HepG2 (cell line): ENCODE measurements around the gene CCDC148. TPM values are rescaled to one million over a fixed set of nuclear protein-coding genes. Genes with fewer than 3 reads are reported as not detected.

Experiments
- HCFC1 ChIP-seq: fragments of 150-350 bp; IDR thresholded peaks from 2 replicates; pipeline ENCODE4 v1.6.1; 2014; ENCODE audit warnings: low read depth, low read length
- MAFF ChIP-seq: IDR thresholded peaks from 2 replicates; pipeline ENCODE4 v1.6.1; 2011; ENCODE audit warnings: low read depth, low read length, improper control_type of control experiment
- PHB2 ChIP-seq: fragments of 450-650 bp; IDR thresholded peaks from 2 replicates; pipeline ENCODE4 v1.6.1; 2018; ENCODE audit not compliant: partially characterized antibody
- PRMT3 ChIP-seq: sonication (generic); formaldehyde crosslinking; IDR thresholded peaks from 2 replicates; pipeline ENCODE4 v1.8.1; 2022; ENCODE audit warnings: low read depth, mild to moderate bottlenecking, moderate library complexity, missing genetic modification reagents, borderline replicate concordance
- RXRA ChIP-seq: sonication (generic); formaldehyde crosslinking; IDR thresholded peaks from 2 replicates; pipeline ENCODE4 v1.5.1; 2020; ENCODE audit warnings: missing genetic modification reagents
- SALL1 ChIP-seq: sonication (generic); formaldehyde crosslinking; IDR thresholded peaks from 2 replicates; pipeline ENCODE4 v1.8.0; 2022; ENCODE audit warnings: mild to moderate bottlenecking, missing genetic modification reagents
- SMYD3 ChIP-seq: sonication (generic); formaldehyde crosslinking; IDR thresholded peaks from 2 replicates; pipeline ENCODE4 v1.8.1; 2023; ENCODE audit warnings: mild to moderate bottlenecking, missing genetic modification reagents
- SP140L ChIP-seq: sonication (generic); formaldehyde crosslinking; IDR thresholded peaks from 2 replicates; pipeline ENCODE4 v1.4.0; 2020; ENCODE audit warnings: missing genetic modification reagents, borderline replicate concordance
- SP5 ChIP-seq: IDR thresholded peaks from 2 replicates; pipeline ENCODE4 v1.6.1; 2016; ENCODE audit warnings: low read depth, borderline replicate concordance
- U2AF2 ChIP-seq: fragments of 200-400 bp; formaldehyde crosslinking; IDR thresholded peaks from 2 replicates; pipeline ENCODE4 v1.6.1; 2017; ENCODE audit warnings: low read depth, mild to moderate bottlenecking, low read length
- ZNF326 ChIP-seq: sonication (generic); formaldehyde crosslinking; IDR thresholded peaks from 2 replicates; pipeline ENCODE4 v1.4.0; 2020; ENCODE audit warnings: missing genetic modification reagents, borderline replicate concordance
- ZNF792 ChIP-seq: IDR thresholded peaks from 2 replicates; pipeline ENCODE4 v1.6.1; 2016
- ZNF879 ChIP-seq: sonication (generic); formaldehyde crosslinking; IDR thresholded peaks from 2 replicates; pipeline ENCODE4 v1.8.1; 2023; ENCODE audit warnings: missing genetic modification reagents
- polyA plus RNA-seq, 8 experiments: library from polyadenylated mRNA; depleted of rRNA in 3 of 8; stranded (reverse) in 7 of 8; unstranded in 1 of 8; fragments of >200 nt; fragmentation: Illumina TruSeq in 4 of 8; extraction: Trizol in 4 of 8; gene quantifications; 2 replicates each; pipeline versions ENCODE4 v1.2.1 to v1.2.3, GENCODE V29; 2011 to 2016; ENCODE audit warnings: low read depth in 4 of 8, missing spikeins in 1 of 8, mixed read lengths in 1 of 8; ENCODE audit not compliant: insufficient read depth in 1 of 8
- total RNA-seq, 5 experiments: library from RNA; depleted of rRNA; stranded (reverse); fragments of >200 nt; fragmentation: Illumina TruSeq; extraction: Trizol; gene quantifications; 2 replicates each; pipeline ENCODE4 v1.2.3, GENCODE V29; 2016; ENCODE audit warnings: low read depth in 1 of 5
- TF ChIP-seq, protein P1 (sequence below): IDR thresholded peaks from 2 replicates; pipeline ENCODE4 v1.6.1; 2018; ENCODE audit warnings: missing genetic modification reagents
- TF ChIP-seq, protein P2 (sequence below): sonication (generic); formaldehyde crosslinking; IDR thresholded peaks from 2 replicates; pipeline ENCODE4 v1.5.1; 2020; ENCODE audit warnings: mild to moderate bottlenecking, missing genetic modification reagents
- TF ChIP-seq, protein P3 (sequence below): sonication (generic); formaldehyde crosslinking; IDR thresholded peaks from 2 replicates; pipeline ENCODE4 v1.4.0; 2020; ENCODE audit warnings: missing genetic modification reagents
- TF ChIP-seq, protein P4 (sequence below): sonication (generic); formaldehyde crosslinking; IDR thresholded peaks from 2 replicates; pipeline ENCODE4 v1.5.0; 2020; ENCODE audit warnings: mild to moderate bottlenecking, missing genetic modification reagents, borderline replicate concordance
- TF ChIP-seq, protein P5 (sequence below): IDR thresholded peaks from 2 replicates; pipeline ENCODE4 v1.6.1; 2016; ENCODE audit warnings: control low read depth

The CCDC148 gene
- total and polyA plus RNA-seq, 2 of the 13 experiments (the other 11 are each of a cell fraction or from before 2014, with no cell fraction given) = 0.30 to 0.49 TPM

DNA sequence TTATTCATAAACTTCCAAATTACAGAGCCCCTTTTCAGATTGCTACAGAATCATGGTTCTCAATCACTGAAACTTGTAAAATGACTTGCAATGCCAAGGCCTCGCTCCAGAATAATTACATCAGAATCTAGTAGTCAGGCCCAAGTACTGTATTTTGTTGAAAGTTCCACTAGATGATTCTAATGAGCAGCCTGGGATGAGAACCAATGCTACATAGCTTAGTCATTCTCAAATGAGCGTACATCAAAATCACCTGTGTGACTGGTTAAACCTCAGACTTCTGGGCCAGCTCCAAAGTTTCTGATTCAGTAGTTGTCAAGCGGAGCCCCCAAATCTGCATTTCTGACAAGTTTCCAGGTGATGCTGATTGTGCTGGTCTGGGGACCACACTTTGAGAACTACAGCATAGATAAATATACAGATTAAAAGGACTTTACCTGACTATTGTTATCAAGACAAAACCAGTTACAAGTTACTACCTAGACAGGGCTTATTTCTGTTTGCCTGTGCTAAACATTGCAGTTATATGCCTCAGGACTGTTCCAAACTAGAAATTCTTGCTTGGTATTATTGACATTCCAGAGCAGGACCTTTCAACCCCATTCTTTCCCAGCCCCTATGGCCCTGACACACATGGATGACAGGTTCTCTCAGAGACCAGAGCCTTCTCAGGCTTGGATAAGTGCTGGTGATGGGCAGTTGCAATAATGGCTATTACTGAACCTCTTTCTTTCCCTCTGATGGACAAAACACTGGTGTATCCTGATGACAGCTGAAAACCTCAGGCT lies 271.8 kb downstream of the CCDC148 start (continued):
- TF ChIP-seq, protein P1, sequence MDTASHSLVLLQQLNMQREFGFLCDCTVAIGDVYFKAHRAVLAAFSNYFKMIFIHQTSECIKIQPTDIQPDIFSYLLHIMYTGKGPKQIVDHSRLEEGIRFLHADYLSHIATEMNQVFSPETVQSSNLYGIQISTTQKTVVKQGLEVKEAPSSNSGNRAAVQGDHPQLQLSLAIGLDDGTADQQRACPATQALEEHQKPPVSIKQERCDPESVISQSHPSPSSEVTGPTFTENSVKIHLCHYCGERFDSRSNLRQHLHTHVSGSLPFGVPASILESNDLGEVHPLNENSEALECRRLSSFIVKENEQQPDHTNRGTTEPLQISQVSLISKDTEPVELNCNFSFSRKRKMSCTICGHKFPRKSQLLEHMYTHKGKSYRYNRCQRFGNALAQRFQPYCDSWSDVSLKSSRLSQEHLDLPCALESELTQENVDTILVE (CRISPR knock-in tag) = no peak
- TF ChIP-seq, protein P2, sequence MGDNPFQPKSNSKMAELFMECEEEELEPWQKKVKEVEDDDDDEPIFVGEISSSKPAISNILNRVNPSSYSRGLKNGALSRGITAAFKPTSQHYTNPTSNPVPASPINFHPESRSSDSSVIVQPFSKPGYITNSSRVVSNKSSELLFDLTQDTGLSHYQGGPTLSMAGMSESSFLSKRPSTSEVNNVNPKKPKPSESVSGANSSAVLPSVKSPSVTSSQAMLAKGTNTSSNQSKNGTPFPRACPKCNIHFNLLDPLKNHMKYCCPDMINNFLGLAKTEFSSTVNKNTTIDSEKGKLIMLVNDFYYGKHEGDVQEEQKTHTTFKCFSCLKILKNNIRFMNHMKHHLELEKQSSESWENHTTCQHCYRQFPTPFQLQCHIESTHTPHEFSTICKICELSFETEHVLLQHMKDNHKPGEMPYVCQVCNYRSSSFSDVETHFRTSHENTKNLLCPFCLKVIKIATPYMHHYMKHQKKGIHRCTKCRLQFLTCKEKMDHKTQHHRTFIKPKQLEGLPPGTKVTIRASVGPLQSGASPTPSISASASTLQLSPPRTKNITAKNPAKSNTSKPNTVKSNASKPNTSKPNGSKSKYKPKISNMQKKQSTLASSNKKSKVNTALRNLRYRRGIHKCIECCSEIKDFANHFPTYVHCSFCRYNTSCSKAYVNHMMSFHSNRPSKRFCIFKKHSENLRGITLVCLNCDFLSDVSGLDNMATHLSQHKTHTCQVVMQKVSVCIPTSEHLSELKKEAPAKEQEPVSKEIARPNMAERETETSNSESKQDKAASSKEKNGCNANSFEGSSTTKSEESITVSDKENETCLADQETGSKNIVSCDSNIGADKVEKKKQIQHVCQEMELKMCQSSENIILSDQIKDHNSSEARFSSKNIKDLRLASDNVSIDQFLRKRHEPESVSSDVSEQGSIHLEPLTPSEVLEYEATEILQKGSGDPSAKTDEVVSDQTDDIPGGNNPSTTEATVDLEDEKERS (CRISPR knock-in tag) = no peak
- no peak for TF ChIP-seq ZNF326 (CRISPR knock-in tag)
- TF ChIP-seq U2AF2 = no peak
- TF ChIP-seq SP5 (CRISPR knock-in tag) = peak; percentile 43; the same call in 1 of the 2 replicates
- no peak; the same call in 1 of the 2 replicates for TF ChIP-seq RXRA (CRISPR knock-in tag)
- TF ChIP-seq PHB2 = no peak
- TF ChIP-seq SALL1 (CRISPR knock-in tag) = peak; percentile 90
- TF ChIP-seq, protein P3, sequence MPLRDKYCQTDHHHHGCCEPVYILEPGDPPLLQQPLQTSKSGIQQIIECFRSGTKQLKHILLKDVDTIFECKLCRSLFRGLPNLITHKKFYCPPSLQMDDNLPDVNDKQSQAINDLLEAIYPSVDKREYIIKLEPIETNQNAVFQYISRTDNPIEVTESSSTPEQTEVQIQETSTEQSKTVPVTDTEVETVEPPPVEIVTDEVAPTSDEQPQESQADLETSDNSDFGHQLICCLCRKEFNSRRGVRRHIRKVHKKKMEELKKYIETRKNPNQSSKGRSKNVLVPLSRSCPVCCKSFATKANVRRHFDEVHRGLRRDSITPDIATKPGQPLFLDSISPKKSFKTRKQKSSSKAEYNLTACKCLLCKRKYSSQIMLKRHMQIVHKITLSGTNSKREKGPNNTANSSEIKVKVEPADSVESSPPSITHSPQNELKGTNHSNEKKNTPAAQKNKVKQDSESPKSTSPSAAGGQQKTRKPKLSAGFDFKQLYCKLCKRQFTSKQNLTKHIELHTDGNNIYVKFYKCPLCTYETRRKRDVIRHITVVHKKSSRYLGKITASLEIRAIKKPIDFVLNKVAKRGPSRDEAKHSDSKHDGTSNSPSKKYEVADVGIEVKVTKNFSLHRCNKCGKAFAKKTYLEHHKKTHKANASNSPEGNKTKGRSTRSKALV (CRISPR knock-in tag) = 0 out of 2 replicates have a peak, but pooled peaks have one; percentile 49
- TF ChIP-seq SMYD3 (CRISPR knock-in tag) = no peak
- TF ChIP-seq SP140L = no peak
- TF ChIP-seq HCFC1 = no peak
- TF ChIP-seq MAFF = no peak
- TF ChIP-seq ZNF879 (CRISPR knock-in tag) = no peak
- TF ChIP-seq, protein P4, sequence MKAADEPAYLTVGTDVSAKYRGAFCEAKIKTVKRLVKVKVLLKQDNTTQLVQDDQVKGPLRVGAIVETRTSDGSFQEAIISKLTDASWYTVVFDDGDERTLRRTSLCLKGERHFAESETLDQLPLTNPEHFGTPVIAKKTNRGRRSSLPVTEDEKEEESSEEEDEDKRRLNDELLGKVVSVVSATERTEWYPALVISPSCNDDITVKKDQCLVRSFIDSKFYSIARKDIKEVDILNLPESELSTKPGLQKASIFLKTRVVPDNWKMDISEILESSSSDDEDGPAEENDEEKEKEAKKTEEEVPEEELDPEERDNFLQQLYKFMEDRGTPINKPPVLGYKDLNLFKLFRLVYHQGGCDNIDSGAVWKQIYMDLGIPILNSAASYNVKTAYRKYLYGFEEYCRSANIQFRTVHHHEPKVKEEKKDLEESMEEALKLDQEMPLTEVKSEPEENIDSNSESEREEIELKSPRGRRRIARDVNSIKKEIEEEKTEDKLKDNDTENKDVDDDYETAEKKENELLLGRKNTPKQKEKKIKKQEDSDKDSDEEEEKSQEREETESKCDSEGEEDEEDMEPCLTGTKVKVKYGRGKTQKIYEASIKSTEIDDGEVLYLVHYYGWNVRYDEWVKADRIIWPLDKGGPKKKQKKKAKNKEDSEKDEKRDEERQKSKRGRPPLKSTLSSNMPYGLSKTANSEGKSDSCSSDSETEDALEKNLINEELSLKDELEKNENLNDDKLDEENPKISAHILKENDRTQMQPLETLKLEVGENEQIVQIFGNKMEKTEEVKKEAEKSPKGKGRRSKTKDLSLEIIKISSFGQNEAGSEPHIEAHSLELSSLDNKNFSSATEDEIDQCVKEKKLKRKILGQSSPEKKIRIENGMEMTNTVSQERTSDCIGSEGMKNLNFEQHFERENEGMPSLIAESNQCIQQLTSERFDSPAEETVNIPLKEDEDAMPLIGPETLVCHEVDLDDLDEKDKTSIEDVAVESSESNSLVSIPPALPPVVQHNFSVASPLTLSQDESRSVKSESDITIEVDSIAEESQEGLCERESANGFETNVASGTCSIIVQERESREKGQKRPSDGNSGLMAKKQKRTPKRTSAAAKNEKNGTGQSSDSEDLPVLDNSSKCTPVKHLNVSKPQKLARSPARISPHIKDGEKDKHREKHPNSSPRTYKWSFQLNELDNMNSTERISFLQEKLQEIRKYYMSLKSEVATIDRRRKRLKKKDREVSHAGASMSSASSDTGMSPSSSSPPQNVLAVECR (CRISPR knock-in tag) = peak; percentile 49; the same call in 1 of the 2 replicates
- no peak; the same call in 1 of the 2 replicates for TF ChIP-seq ZNF792
- no peak for TF ChIP-seq PRMT3
- TF ChIP-seq, protein P5, sequence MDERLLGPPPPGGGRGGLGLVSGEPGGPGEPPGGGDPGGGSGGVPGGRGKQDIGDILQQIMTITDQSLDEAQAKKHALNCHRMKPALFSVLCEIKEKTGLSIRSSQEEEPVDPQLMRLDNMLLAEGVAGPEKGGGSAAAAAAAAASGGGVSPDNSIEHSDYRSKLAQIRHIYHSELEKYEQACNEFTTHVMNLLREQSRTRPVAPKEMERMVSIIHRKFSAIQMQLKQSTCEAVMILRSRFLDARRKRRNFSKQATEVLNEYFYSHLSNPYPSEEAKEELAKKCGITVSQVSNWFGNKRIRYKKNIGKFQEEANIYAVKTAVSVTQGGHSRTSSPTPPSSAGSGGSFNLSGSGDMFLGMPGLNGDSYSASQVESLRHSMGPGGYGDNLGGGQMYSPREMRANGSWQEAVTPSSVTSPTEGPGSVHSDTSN = no peak
